ENCODE results near the gene DBF4. TPM values are rescaled to one million over a fixed set of nuclear protein-coding genes. Genes with fewer than 3 reads are reported as not detected.

DBF4 gene
- total RNA-seq, 1 donor from 2014 or later = 24.9 TPM

GRCh38 chr7:87948371-87948770 is 72.1 kb downstream of the DBF4 start:
- TF ChIP-seq CTCF (IDR thresholded peaks at IDR 0.05; ENCODE audit: unreplicated experiment) = no peak
- Mint-ChIP-seq H3K27ac (no peak overlapping the region), H3K36me3 (ENCODE audit: insufficient read depth) (peaks cover 1% of the 10 kb centered on the region), H3K27me3 (no peaks in the 10 kb centered on the region), H3K4me1 (ENCODE audit: low read depth) (no peaks in the 10 kb centered on the region), H3K4me3 (ENCODE audit: low read depth) (no peak overlapping the region), H3K9me3 (ENCODE audit: low read depth) (peaks cover 4% of the 10 kb centered on the region)
- no peak for DNase-seq (ENCODE audit: low spot score, unreplicated experiment)

Other genes with a start within 250 kb of the DBF4 start
- gene RUNDC3B, start 248.1 kb upstream of the DBF4 start, total RNA-seq = 0.13 and 0.24 TPM in 2 replicates
- gene SLC25A40, start 133 bp upstream of the DBF4 start, total RNA-seq = 26.8 and 28.5 TPM in 2 replicates
- gene ADAM22, start 57.8 kb downstream of the DBF4 start, total RNA-seq = 14.4 and 15.8 TPM in 2 replicates

Data from progenitor cell of endocrine pancreas (in vitro differentiated cells).